Activated CD8-positive, alpha-beta memory T cell treated with anti-CD3 and anti-CD28 coated beads for 1 hour (primary cell): ENCODE data around the gene NKD2.
"Not testable (repeated sequence)": the region's sequence is repeated elsewhere in the genome, so short reads cannot be mapped to it uniquely, and the experiment has no call there.

Experiments used
- DNase-seq, 2 donors: peaks; one replicate each; pipeline ENCODE4 v3.0.0-alpha.2; 2020; ENCODE audit warnings: low read depth in 1 of 2; ENCODE audit errors: extremely low read depth in 1 of 2

NKD2 gene

DNA sequence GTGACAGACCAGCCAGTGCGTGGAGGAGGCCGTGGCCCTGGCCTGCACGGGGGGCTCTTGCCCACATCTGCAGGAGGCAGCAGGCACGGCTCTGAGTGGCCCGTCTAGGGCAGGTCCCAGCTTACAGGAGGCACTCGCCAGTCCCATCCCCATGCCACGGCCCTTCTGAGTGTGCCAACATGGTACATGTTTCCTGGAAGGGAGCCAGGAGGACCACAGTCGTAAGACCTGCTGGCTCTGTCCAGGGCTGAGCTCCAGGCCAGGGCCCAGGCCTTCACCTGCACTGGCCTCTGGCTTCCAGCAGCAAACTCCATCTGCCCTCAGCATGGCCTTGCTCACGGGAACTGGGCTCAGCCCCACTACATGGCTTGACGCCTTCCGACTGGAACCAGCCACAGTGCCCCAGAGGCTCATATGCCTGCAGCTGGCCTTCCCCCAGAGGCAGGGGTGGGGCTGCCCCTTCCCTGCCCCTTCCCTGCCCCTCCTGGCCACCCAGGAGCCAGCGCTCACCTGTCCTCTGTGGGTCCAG lies 3.8 kb downstream of the NKD2 start:
- DNase-seq, result no peak

DNA sequence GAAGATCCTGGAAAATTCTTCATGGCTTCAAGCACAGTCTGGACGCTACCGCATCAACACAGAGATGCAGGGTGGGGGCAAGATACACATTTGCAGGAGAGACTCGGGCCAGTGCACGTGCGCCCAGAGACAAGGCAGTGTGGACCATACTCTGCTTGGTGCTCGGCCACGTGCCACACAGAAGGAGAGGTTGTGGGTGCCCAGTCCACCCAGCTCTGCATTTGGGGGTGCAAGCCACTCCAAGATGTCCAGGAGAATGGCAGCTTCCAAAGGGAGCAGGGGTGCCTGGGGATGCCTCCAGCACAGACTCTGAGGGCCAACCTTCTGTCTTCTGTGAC lies 4.3 kb downstream of the NKD2 start:
- DNase-seq, result no peak

DNA sequence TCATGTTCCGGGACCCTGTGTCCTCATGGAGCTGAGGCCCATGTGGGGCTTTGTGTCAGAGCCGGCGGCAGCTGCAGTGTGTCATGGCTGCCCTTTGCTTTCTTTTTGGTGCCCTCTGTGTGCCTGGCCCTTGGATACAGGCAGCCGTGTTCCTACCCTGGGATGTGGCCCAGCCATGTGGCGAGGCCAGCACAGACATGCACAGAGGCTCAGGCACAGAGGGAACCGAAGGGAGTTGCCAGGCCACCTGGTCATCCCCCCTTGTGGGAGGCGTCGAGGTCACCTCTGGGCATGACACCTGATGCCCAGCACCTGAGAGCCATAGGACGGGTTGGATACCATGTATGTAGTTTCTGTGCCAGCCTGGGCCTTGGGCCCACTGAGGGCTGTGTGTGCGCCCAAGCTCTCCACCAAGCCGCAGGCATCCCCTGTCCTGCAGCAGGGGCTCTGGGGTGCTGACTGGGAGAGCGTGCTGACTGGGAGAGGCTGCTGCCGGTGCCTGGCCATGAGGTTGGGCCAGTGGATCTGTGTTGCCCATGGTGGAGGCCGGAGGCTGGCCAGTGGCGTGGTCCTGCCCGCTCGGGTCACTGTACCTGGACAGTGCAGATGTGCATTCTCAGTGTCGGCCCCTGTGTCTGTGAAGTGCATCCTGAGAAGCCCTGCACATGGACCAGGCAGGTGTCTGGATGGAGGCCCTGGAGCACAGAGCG lies 4.8 kb downstream of the NKD2 start:
- DNase-seq, result no peak

DNA sequence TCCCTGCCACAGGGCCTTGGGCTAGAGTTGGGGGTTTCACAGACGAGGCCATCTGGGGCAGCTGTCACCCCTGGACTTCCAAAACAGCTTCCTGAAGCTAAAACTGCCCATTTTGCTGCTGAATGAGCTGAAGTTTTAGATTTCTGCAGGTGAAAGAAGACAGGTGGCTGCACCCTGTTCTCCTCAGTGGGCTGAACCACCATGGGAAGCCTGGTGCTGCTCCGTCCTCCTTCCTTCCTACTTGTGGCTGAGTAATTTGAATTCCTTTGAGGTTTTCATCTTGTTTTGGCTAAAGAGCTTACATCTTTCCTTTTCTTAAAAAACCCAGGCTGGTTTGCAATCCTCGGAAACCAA lies 5.3 kb downstream of the NKD2 start:
- DNase-seq, result no peak

DNA sequence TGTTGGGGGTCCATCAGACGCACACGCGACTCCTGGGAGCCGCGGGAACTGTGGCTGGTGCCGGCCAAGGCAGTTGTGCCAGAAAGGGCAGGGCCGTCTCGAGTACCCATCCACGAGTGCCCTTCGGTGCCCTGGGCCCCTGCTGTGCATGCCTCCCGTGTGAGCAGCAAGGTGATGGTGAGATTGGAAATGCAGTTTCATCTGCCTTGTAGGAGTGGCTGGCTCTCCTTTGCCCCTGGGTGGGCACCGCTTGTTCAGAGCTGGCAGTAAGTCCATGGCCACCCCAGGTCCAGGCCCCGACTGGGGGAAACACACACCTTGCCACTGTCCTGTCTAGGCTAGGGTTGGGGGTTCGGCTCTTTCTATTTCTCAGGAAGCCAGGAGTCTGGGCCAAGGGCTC lies 5.7 kb downstream of the NKD2 start:
- DNase-seq, result no peak

DNA sequence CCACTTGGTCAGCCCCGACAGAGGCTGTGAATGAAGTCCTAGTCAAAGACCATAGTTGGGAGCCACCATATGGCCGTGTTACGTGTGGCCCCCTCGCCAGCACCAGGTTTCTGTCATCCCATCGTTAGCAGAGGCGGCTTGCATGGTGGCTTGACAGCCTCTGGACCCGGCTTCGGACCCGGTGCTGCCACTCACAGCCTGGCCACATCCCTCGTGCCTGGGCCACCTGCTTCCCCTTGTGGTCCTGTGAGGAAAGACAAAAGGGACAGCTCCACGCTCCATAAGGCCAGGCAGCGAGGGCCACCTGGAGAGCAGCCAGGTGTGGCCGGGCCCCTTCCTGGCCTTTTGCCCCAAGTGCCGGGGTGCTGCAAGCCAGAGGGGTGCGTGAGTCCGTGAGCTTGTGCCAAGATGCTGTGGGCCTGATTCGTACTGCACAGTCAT lies 6.2 kb downstream of the NKD2 start:
- no peak for DNase-seq

DNA sequence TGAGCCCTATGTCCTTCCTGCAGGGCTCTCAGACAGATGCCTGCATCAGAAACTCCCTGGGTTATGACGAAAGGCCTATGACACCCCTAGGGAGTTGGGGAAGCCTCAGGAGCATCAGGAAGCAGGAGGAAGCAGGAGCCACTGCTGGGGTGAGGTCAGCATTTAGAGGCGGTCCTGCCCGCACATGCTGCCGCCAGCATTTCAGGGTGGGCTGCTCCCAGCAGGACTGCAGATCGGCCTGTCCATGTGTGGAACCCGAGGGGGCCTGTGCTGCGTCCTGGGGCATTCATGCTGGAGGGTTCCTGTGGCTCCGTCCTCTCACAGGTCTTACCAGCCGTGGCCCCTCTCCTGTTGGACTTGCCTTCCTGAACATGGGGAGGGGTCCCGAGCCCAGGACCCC lies 6.9 kb downstream of the NKD2 start:
- no peak for DNase-seq

DNA sequence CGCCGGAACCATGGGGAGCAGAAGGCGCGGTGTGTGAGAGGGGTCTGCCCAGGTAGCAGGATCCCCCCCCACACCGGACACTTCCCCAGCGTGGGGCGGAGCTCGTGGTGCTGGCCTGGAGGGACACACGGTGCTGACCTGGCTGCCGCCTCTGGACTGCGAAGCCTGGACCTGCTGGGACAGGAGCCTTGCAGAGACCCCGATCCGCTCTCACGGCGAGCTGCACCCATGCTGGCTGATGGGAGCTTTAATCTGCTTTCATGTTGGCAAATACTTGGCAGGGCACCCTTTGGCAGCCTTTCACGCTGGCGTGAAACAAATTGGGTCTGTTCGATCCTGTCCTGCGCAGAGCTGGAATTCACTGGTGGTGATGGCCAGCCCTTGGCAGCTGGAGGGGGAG lies 7.4 kb downstream of the NKD2 start:
- no peak for DNase-seq

DNA sequence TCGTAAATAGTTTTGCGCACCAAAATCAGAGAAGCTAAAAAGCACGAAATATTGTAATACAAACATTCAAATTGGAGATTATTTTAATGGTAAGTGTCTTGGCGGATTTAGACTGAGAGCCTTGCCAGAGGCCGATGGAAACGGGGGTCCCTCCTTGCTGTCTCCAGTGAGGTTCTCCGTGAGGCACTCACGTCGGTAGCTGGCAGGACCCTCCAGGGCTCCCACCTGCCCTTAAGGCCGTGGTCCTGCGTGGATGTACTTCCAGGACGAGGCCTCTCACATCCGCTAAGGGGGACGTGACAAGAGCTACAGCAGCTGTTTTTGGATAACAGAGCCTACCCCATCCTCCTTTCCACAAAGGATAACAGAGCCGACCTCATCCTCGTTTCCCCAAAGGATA lies 7.9 kb downstream of the NKD2 start:
- DNase-seq, result no peak

DNA sequence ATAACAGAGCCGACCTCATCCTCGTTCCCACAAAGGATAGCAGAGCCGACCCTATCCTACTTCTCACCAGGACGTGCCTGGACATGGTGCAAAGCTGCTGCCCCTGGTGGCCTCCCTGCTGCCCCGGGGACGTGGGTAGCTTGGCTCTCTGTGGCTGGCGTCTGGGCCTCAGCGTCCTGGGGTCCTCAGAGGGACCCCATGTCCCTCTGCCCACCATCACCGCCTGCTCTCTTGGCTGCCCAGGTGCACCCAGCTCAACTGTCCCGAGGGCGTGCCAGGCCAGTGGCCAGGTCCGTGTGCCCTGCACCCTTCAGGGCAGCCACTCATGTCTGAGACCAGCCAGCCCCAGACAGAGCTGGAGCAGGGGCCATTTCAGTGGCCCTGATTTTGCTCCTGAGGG lies 8.5 kb downstream of the NKD2 start:
- DNase-seq, result no peak

DNA sequence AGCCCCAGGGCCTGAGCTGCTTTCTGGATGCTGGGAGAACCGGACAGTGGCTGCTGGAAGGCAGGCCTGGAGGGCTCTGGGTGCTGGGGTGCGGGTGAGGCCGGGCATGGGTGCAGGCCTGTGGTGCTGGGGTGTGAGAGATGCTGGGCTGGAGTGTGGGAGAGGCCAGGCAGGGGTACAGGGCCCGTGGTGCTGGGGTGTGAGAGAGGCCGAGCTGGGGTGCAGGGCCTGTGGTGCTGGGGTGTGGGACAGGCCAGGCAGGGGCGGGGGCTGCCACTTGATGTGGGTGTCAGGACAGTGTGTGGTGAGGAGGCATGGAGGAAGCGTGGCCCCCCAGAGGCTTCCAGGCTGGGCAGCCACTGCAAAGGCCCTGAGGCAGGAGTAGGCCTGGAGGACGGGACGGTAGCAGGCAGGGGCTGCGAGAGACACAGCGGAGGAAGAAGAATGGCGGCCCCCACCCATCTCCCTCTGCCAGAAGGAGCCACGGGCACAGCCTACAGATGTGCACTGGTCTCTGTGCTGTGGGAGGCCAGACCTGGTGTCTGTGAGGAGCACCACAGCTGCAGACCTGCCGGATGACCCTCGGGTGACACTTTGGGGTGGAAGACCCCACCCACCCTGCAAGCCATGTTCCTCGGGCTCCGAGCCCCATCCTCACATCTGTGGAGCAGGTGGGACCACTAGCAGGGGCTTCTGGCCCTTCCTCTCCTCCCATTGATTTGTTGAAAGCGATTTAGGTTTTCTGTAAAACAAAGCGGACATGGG lies 9.3 kb downstream of the NKD2 start:
- DNase-seq, result no peak

DNA sequence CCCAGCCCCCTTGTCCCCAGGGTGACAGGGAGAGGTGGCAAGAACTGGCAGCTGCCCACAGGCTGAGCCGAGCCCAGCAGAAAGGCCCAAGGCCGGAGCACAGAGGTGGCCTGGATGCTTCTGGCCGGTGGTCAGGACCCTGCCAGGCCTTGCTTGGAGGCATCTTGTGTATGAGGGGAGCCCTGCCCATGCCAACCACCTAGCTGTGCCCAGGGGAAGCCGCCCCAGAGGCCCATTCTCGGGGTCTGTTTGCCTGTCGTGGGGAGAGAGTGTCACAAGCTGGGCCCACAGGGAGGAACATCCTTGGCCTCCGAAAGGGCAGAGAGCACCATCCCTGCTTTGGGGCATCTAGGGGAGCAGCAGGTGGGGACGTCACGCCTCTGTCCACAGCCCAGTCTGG lies 10.0 kb downstream of the NKD2 start:
- no peak for DNase-seq

DNA sequence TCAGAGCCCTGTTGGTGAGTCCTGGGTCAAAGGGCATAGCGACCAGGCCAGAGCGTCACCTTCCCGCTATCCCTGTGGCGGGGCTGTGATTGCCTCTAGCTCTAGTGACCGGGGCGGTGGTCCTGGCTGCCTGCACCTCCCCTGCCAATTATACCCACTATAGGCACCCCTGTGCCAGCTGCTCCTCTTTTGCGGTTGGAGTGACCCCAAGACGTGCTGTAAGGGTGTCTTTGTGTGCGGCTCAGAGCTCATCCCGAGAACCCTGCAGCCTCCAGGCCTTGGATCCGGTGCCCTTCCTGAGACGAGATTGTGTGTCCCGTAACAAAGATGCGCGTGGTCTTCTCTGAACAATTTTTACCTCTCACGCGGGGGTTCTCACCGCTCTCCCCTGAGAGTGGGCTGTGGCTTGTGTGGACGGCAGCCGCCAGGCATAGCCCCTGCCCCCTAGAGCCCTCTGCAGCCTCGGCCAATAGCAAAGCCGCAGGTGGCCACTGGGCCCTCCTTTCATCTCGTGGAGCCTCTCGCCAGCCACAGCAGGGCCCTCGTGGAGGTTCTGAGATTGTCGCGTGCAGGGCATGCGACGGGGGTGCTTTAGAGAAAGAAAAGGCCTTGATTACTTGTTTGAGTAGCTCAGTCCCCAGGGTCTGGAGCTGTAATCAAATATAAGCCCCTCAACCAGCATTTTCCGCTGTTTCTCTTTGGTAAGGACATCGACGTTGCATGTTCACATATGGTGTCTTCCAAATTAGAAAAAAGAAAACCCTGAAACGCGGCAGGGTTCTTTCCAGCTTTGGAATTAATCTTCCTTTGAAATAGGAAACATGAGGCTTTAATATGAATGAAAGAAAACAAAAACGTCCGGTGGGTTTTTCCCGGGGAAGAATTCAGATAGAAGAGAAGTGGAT lies 10.7 kb downstream of the NKD2 start:
- DNase-seq, result no peak

DNA sequence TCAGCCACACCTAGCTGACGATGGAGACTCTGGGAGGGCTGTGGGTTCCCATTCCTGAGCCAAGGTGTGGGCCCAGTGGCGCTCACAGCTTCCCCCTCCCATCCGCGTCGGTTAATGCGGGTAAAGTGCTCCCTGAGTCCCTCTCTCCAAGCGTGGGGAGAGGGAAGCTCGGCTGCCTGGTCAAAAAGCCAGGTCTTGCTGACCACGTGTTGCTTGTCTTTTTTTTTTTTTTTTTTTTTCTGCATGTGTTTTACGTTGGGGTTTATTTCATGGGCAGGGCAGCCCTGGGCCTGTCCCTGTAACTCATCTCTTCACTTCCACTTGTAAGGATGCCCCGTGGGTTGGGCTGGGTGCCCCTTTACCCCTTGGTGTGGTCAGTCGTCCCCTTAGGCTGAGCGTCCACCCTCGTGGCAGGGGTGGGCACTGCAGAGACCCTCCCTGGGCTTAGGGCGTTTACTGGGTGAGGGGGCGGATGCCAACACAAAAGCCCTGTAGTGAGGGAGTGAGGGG lies 11.9 kb downstream of the NKD2 start:
- no peak for DNase-seq

DNA sequence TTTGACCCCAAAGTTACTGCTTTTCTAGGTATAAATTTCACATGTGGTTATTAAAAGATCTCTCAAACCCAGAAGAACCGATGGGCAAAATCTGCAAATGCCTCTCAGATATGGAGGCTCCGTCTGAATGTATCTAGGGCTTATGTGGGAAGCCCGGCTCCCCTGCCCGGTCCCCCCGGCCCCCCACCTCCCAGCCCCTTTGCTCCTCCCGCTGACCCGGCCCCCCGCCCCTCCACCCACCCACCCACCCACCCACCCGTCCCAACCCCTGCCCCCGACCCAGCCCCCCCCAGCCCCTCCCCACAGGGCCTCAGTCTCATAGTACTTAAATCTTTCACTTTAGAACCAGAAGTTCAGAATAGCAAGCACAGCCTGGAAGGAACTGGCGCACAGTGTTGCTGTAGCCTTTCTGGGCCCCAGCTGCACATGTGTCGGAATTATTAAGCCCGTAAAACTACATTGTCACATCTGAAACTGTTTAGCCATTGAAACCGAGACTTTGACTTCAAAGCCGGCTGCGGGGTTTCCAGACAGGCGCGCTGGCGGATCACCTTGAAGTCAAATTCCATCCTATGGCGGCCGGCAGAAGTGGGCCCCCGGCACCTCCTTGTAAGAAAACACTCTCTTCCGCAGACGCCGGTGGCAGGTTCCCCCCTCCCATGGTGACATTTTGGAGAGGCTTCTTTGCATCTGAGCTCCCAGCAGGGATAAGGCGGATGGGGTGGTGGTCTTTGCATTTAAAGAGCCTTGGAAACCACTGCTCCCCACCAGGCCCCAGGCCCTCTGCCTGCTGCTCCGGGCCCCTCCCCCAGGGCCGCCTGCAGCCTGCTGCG lies 12.8 kb downstream of the NKD2 start:
- DNase-seq, result no peak

DNA sequence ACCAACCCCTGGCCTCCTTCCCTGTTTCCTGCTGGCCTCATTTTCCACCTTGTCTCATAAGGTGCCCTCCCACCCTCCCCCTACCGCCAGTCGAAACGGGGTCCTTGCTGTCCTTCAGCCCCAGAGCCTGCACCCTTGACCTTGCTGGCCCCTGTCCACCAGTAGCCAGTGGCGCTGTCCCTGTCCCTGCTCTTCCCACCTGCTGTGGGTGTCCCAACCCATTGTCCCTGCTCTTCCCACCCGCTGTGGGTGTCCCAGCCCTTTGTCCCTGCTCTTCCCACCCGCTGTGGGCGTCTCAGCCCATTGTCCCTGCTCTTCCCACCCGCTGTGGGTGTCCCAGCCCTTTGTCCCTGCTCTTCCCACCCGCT lies 13.4 kb downstream of the NKD2 start:
- DNase-seq, result not testable (repeated sequence)

DNA sequence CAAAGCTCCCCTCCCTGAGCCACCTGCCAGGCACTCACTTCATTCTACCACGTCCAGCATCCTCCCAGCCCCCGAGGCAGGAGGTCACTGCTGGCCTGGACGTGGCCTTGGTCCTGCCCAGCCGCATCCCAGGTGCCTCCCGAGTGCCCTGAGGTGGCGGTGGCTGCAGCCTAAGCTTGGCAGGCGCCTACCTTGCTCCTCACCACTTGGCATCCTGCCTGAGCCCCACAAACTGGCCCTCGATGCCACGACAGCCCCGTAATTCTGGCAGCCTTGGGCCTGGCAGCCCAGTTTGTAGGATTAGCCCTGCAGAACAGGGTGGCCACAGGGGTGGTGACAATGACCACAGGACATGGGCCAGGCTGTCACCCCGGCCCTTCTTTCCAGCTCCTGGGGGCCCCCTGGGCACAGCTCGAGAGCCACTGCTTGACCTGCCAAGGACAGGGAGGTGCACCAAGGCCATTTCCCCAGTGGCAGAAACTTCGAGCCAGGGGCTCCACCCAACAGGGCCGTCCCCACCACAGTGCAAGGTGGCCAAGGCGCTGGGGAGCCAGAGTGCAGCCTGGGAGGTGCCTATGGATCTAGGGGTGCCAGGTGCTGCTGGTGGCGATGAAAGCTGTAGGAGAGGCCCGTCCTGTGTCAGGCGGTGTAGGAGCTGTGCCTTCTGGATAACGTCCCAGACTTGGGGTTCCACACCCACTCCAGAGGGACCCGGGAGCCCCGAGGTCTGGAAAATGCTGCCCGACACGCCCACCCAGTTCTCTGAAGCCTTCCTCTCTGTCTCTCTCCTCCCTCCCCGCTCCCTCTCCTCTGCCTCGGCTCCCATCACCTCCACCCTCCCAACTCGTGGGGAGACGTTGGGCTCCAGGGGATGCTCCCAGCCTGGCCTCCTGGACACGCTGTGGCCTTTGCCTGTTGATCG lies 18.4 kb downstream of the NKD2 start:
- no peak for DNase-seq

DNA sequence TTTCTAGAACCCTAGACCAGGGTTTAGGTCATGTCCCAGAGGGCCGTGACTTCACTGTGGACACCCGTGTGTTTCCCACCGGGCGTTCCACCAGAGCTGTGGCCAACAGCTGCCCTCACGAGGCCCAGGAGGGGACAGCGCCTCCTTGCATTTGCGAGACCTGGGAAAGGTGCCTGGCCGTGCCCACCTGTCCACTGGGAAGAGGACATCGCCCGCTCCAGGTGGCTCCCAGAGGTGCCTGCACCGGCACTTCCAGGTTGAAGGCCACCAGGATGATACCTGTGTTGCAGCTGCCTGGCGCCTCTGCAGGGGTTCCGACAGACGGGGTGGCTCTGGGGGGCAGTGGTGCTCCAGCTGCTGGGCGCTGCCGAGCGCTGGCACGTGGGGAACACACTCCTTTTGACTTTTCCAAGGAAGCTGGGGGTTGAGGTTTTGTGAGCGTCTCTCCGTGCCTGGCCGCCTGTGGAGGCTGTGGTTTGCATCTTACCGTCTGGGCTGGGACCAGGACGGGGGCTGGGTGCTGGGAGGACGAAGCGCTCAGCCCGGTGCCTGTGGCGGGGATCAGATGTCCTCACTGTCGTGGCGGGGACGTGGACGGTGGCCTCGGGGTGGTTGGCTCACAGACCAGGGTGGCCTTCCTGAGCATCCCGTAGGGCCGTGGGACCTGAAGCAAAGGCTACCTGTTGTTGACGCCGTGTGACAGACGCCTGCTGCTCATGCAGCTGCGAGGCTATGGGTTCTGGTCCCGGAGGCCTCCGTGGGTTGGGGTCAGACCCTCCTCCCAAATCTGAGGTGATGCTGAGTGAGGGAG lies 19.2 kb downstream of the NKD2 start:
- no peak for DNase-seq
